H54 (cell line): Measurements from ENCODE around the gene COMT.
"Not testable (repeated sequence)": the region's sequence is repeated elsewhere in the genome, so short reads cannot be mapped to it uniquely, and the experiment has no call there.

Source experiments
- DNase-seq: peaks from one replicate; pipeline ENCODE4 v3.0.0; 2011; ENCODE audit warnings: low spot score, mixed read lengths; ENCODE audit not compliant: insufficient read length
- FAIRE-seq: peaks from 3 replicates; lab custom pipeline; 2011; peaks lifted over from hg19 to GRCh38; lab: Jason Lieb, UNC
- POLR2A ChIP-seq: IDR thresholded peaks from 2 replicates; pipeline ENCODE4 v1.6.1; 2011; ENCODE audit warnings: low read depth, mild to moderate bottlenecking, low read length

The COMT gene

GRCh38 chr22:19914201-19914943 lies 27.2 kb upstream of the COMT start:
- FAIRE-seq (no peak), DNase-seq (no peak)
- TF ChIP-seq POLR2A = no peak

- DNase-seq (no peak), FAIRE-seq (no peak)
- TF ChIP-seq POLR2A = no peak
These were observed 26.2 kb upstream of the COMT start for GRCh38 chr22:19915287-19915954.

DNA sequence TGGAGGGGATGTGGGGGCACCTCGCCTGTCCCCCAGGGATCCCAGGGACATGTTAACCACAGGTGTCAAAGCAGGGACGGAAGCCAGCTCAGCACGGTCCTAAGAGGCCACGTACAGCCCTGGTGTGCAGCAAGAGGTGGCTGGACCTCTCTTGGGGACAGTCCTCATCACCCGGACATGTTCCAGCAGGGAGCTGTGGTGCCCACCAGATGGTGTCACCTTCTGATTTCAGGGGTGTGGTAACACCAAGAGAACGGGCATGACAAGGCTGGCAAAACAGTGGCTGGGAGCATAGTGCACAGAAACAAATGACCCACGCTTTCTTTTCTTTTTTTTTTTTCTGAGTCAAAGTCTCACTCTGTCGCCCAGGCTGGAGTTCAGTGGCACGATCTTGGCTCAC lies 25.6 kb upstream of the COMT start:
- no peak for TF ChIP-seq POLR2A
- DNase-seq (no peak), FAIRE-seq (no peak)

DNA sequence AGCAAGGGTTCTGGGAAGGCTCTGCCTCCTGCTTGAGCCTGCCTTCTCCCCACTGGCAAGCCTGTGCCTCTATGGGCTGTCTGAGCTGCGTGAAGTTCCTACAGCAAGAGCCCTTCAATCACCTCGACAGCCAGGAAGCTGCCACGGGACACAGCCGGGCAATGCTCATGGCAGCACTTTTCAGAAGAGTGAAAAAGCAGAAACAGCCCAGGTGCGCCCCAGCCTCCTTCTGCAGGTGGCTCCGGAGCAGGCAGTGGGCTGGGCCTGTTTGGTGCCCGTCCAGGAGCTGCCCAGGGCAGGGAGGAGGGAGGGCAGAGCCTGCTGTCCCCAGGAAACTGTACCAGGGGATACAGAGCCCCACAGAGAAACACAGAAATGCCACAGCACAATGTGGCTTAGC lies 24.6 kb upstream of the COMT start:
- no peak for FAIRE-seq
- DNase-seq = no peak
- no peak for TF ChIP-seq POLR2A

DNA sequence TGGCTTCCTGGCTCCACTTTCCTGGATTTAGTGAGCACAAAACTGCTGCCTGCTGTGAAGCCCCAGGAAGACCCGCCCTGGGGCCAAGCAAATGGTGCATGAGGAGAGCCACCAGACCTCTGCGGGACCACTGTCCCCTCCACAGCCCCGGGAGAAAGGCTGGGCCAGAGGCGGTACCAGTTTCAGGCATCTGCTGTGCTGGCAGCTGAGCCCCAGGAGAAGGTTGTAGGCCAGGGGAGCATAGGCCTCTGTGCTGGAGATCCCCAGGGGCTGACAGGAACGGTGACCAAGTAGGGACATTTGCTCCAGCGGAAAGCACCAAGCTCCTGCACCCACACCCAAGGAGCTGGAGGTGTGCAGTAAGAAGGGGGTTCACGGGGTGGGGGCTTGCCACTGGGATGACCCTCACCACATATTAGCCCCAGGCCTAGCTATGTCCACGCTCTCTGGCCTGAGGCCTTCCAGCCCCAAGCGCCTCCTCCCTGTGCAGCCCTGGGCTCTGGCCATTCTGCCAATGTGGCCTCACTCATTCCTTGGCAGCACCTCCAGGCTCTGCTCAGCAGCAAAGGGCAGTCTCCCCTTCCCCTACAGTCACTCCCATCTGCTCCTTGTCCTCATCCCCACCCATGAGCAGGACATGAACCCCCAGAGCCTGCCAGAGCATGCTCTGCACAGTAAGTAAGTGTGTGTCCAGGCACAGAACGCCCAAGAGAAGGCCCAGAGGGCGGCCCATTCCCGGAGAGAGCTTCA lies 24.0 kb upstream of the COMT start:
- no peak for DNase-seq
- no peak for FAIRE-seq
- no peak for TF ChIP-seq POLR2A

GRCh38 chr22:19918332-19919106 lies 23.1 kb upstream of the COMT start:
- DNase-seq (no peak), FAIRE-seq (no peak)
- no peak for TF ChIP-seq POLR2A

DNA sequence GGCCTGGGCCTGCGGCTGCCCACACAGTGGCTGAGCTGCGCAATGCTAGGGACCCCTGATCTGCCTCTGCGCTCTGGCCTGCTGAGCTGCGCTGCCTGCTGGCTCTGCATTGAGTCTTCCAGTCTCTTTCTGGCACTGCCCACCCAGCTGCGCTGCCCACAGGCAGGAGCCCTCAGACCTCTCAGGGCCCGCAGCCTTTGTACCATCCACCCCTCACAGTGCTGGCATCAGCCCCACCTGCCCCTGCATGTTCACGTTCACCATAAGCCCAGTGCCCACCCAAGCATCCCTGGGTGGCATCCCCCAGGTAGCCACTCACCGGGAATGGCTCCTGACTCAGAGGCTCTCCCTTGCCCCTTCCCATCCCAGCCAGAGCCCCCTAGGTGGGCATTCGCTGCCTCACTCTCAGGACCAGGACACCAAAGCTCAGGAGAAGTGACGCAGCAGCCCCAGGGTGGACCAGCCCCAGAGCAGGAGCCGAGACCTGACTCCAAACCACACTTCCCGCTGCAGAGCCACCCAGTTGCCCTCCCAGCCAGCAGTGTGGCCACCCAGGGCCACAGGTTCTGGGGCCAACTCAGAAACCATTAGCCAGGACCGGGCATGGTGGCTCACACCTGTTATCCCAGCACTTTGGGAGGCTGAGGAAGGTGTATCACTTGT lies 21.7 kb upstream of the COMT start:
- FAIRE-seq (no peak), DNase-seq (no peak)
- no peak for TF ChIP-seq POLR2A

GRCh38 chr22:19921544-19922081 lies 20.0 kb upstream of the COMT start:
- no peak for FAIRE-seq
- no peak for TF ChIP-seq POLR2A
- DNase-seq = no peak

DNA sequence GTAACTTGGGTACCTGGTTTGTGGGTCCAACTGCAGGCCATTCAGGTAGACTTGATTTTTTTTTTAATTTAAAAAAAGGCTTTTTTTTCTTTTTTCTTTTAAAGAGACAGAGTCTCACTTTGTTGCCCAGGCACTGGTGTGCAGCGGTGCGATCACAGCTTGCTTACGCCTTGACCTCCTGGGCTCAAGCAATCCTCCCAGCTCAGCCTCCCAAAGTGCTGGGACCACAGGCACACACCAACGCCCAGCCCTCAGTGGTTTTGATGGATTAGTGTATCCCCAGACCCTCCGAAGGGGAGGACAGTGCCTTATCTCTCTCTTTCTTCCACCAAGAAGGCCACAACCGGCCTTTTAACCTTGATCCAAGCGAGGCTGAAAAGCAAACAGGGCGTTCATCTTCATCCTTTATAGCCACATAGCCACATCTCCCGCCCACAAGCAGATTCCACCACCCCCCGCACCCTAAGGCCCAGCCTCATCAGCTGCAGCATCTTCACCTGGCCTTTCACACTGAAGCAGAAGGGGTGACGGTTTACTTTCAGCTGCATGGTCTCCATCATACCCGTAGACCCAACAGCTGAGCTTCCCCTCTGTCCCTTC lies 17.6 kb upstream of the COMT start:
- DNase-seq (no peak), FAIRE-seq (no peak)
- TF ChIP-seq POLR2A = no peak

- not testable (repeated sequence) for DNase-seq, FAIRE-seq
These were observed 15.5 kb upstream of the COMT start for GRCh38 chr22:19926028-19926427.

GRCh38 chr22:19927696-19928095 lies 13.9 kb upstream of the COMT start:
- no peak for DNase-seq
- FAIRE-seq = no peak
- no peak for TF ChIP-seq POLR2A

GRCh38 chr22:19928207-19928606 lies 13.4 kb upstream of the COMT start:
- no peak for FAIRE-seq
- DNase-seq = no peak
- TF ChIP-seq POLR2A = no peak
